ENCODE results near the gene ZNF546.

Gene ZNF546

GRCh38 chr19:39963898-39964297 lies 33.0 kb upstream of the ZNF546 start:
- TF ChIP-seq CTCF (IDR thresholded peaks at IDR 0.05; ENCODE audit: borderline replicate concordance, insufficient read depth, low read depth, low read length): no peak
- no peak overlapping the region for H3K4me3 ChIP-seq (ENCODE audit: low read depth, low read length)

DNA sequence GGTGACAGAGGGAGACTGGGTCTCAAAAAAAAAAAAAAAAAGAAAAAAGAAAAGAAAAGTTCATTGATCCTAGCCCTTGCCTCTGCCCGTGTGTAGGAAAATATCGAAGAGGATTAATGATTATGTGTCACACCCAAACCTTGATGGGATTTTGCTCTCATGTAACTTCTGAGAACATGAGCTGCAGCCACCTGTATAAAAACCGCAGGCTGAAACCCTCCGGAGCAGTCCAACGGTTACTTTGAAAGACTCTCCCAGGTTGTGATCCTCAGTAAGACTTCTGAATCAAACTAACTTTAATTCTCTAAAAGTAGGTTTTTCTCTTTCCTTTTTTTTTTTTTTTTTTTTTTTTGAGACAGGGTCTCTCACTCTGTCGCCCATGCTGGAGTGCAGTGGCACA lies 30.2 kb upstream of the ZNF546 start:
- no peak for TF ChIP-seq CTCF (IDR thresholded peaks at IDR 0.05; ENCODE audit: borderline replicate concordance, insufficient read depth, low read depth, low read length)
- no peak overlapping the region for H3K4me3 ChIP-seq (ENCODE audit: low read depth, low read length)

DNA sequence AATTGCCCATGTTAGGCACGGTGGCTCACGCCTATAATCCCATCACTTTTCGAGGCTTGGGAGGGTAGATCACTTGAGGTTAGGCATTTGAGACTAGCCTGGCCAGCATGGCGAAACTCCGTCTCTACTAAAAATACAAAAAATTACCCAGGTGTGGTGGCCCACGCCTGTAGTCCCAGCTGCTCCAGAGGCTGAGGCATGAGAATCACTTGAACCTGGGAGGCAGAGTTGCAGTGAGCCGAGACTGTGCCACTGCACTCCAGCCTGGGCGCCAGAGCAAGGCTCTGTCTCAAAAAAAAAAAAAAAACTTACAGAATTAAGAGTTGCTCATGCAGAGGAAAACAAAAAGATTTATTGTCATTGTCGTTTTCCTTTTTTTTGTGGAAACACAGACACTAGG lies 29.3 kb upstream of the ZNF546 start:
- H3K4me3 ChIP-seq (ENCODE audit: low read depth, low read length): no peak overlapping the region
- no peak for TF ChIP-seq CTCF (IDR thresholded peaks at IDR 0.05; ENCODE audit: borderline replicate concordance, insufficient read depth, low read depth, low read length)

GRCh38 chr19:39968789-39969188 lies 28.1 kb upstream of the ZNF546 start:
- no peak overlapping the region for H3K4me3 ChIP-seq (ENCODE audit: low read depth, low read length)
- TF ChIP-seq CTCF (IDR thresholded peaks at IDR 0.05; ENCODE audit: borderline replicate concordance, insufficient read depth, low read depth, low read length): no peak

GRCh38 chr19:39969266-39969665 lies 27.6 kb upstream of the ZNF546 start:
- TF ChIP-seq CTCF (IDR thresholded peaks at IDR 0.05; ENCODE audit: borderline replicate concordance, insufficient read depth, low read depth, low read length): no peak
- H3K4me3 ChIP-seq (ENCODE audit: low read depth, low read length): no peak overlapping the region

GRCh38 chr19:39969681-39970424 lies 27.0 kb upstream of the ZNF546 start:
- H3K4me3 ChIP-seq (ENCODE audit: low read depth, low read length): peak overlapping the region; percentile 74
- no peak for TF ChIP-seq CTCF (IDR thresholded peaks at IDR 0.05; ENCODE audit: borderline replicate concordance, insufficient read depth, low read depth, low read length)

DNA sequence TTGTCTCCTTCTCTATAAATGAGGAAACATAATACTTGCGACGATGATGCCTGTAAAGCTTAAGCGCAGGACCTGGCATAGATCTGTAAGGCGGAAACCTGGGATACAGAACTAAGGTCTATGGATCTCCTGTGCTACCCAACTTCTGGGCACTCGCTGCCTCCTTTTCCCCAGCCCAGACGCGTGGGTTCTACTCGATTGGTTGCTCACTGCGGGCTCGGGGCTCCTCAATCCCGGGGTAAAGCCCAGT lies 26.5 kb upstream of the ZNF546 start:
- no peak for TF ChIP-seq CTCF (IDR thresholded peaks at IDR 0.05; ENCODE audit: borderline replicate concordance, insufficient read depth, low read depth, low read length)
- peak overlapping the region; percentile 74 for H3K4me3 ChIP-seq (ENCODE audit: low read depth, low read length)
